ENCODE results near the gene GFY. TPM values are rescaled to one million over a fixed set of nuclear protein-coding genes. Genes with fewer than 3 reads are reported as not detected.

Gene GFY
- total and polyA plus RNA-seq, 10 of the 15 experiments (the other 5 are each of a cell fraction or from before 2014, with no cell fraction given) = 0.05 TPM; not detected in 9

GRCh38 chr19:49451430-49452181, 26.4 kb downstream of the GFY start, which contains the start of gene PIH1D1 (continued):
- peak; percentile 94 for TF ChIP-seq MEF2B (IDR thresholded peaks at IDR 0.05; ENCODE audit: partially characterized antibody, poor library complexity, severe bottlenecking)

GRCh38 chr19:49453013-49453756, 28.0 kb downstream of the GFY start, which contains the start of gene ALDH16A1:
ALDH16A1 (plus strand) TSS chr19:49453225; CDS start chr19:49453332, 107 bp downstream.
- peak within 1 kb of the TSS; percentile 100 for H3K9ac ChIP-seq (ENCODE audit: control insufficient read depth, insufficient read depth, low read length)
- H3K4me2 ChIP-seq (ENCODE audit: control insufficient read depth, insufficient read depth) = peak within 1 kb of the TSS; percentile 93
- peak; percentile 99 for FAIRE-seq
- ChIA-PET SMC1A (ENCODE audit: uncharacterized antibody, unreplicated experiment) (interaction anchor here (9.0 kb wide), 1 partner anchor 16 kb away, joined by 53 read pairs; no protein-coding TSS in a partner anchor), POLR2A (interaction anchor here (0.6 to 6.1 kb wide), 22 partner anchors 8 to 739 kb away, joined by 3 to 81 read pairs (median 4); partner anchors contain the start of genes FLT3LG, GYS1, NOSIP and PRRG2), CTCF (interaction anchor here (0.6 to 5.1 kb wide), 8 partner anchors 9 to 125 kb away, joined by 3 to 46 read pairs (median 5); partner anchors contain the start of gene FLT3LG), RAD21 (ENCODE audit: unreplicated experiment) (interaction anchor here (0.8 to 9.0 kb wide), 5 partner anchors 18 to 138 kb away, joined by 3 to 90 read pairs (median 3); partner anchors contain the start of gene CD37)
- no peaks in the 10 kb centered on the region for H3K9me3 ChIP-seq (replicated peaks; ENCODE audit: control insufficient read depth, insufficient read depth, low read length)
- peaks cover 2% of the 10 kb centered on the region in 2 experiments; a peak in 1 of 4 replicates for H3K36me3 ChIP-seq (ENCODE audit: control insufficient read depth in 2 of 2, insufficient read depth in 2 of 2, low read length in 1 of 2)
- H2AFZ ChIP-seq (ENCODE audit: control insufficient read depth, low read depth, low read length) = peak within 1 kb of the TSS; percentile 92
- peaks cover 19% of the 10 kb centered on the region for H3K4me1 ChIP-seq (ENCODE audit: control insufficient read depth, insufficient read depth, low read length)
- DNase-seq (ENCODE audit: low read depth, low spot score) = peak; percentile 88
- peaks cover 32% of the 10 kb centered on the region for H3K79me2 ChIP-seq (ENCODE audit: control insufficient read depth, insufficient read depth, low read length)
- BruUV-seq (replicated peaks) = no TSS peak
- intact Hi-C loops (cut with micrococcal nuclease; ENCODE audit: unreplicated experiment) (loop anchor here (5.0 kb wide), 1 partner anchor 121 kb away; no protein-coding TSS in a partner anchor), in situ Hi-C loops (cut with MboI) (no loop called here)
- peak within 1 kb of the TSS; percentile 90 for H3K4me3 ChIP-seq
- no peaks in the 10 kb centered on the region for H3K27me3 ChIP-seq (replicated peaks in 1 of 2; ENCODE audit: control insufficient read depth in 2 of 2, insufficient read depth in 2 of 2, low read length in 1 of 2)
- peak within 1 kb of the TSS; percentile 100 for H3K27ac ChIP-seq (ENCODE audit: control insufficient read depth, insufficient read depth)
- 2% methylated on average over 66 of the region's 66 CpGs for WGBS (ENCODE audit: insufficient coverage, insufficient replicate concordance, low lambda C conversion rate, missing lambda C conversion rate)
- no peaks in the 10 kb centered on the region; the same call in 1 of the 2 replicates for H4K20me1 ChIP-seq (ENCODE audit: control insufficient read depth, insufficient read depth)
- peak; percentile 91 for ATAC-seq
- no peak for TF ChIP-seq MYB (IDR thresholded peaks at IDR 0.05; ENCODE audit: borderline replicate concordance, low read depth, low read length)
- peak; percentile 66 for TF ChIP-seq YY1 (IDR thresholded peaks at IDR 0.05; ENCODE audit: low read depth, low read length)
- TF ChIP-seq RAD51 (IDR thresholded peaks at IDR 0.05) = peak; percentile 86
- peak; percentile 76 for TF ChIP-seq PKNOX1 (IDR thresholded peaks at IDR 0.05)
- TF ChIP-seq PAX8 (IDR thresholded peaks at IDR 0.05) = no peak
- TF ChIP-seq RFX5 (IDR thresholded peaks at IDR 0.05; ENCODE audit: low read depth, low read length) = 0 out of 2 replicates have a peak, but pooled peaks have one; percentile 17
- no peak; the same call in 1 of the 2 replicates for TF ChIP-seq PAX5 (IDR thresholded peaks at IDR 0.05; ENCODE audit: borderline replicate concordance, low read depth, low read length)
- TF ChIP-seq ELK1 (IDR thresholded peaks at IDR 0.05; ENCODE audit: low read depth, low read length) = peak; percentile 61
- TF ChIP-seq ATF3 (IDR thresholded peaks at IDR 0.05; ENCODE audit: borderline replicate concordance, extremely low read depth, low read depth, low read length) = peak; percentile 47; the same call in 1 of the 2 replicates
- peak; percentile 72; the same call in 1 of the 2 replicates for TF ChIP-seq BACH1 (IDR thresholded peaks at IDR 0.05; ENCODE audit: borderline replicate concordance)
- TF ChIP-seq SMARCA5 (IDR thresholded peaks at IDR 0.05) = 0 out of 2 replicates have a peak, but pooled peaks have one; percentile 6
- peak; percentile 63 for TF ChIP-seq GABPA (IDR thresholded peaks at IDR 0.05; ENCODE audit: low read depth)
- TF ChIP-seq NKRF (conservative IDR thresholded peaks at IDR 0.05) = 0 out of 2 replicates have a peak, but pooled peaks have one; percentile 47
- no peak for TF ChIP-seq BCL11A (IDR thresholded peaks at IDR 0.05; ENCODE audit: low read depth, low read length)

Data from GM12878 (cell line).